ENCODE measurements around the gene LSM14B.
A peak's percentile ranks its signal among the peaks of the same experiment; 100 is the strongest.

Gene LSM14B

DNA sequence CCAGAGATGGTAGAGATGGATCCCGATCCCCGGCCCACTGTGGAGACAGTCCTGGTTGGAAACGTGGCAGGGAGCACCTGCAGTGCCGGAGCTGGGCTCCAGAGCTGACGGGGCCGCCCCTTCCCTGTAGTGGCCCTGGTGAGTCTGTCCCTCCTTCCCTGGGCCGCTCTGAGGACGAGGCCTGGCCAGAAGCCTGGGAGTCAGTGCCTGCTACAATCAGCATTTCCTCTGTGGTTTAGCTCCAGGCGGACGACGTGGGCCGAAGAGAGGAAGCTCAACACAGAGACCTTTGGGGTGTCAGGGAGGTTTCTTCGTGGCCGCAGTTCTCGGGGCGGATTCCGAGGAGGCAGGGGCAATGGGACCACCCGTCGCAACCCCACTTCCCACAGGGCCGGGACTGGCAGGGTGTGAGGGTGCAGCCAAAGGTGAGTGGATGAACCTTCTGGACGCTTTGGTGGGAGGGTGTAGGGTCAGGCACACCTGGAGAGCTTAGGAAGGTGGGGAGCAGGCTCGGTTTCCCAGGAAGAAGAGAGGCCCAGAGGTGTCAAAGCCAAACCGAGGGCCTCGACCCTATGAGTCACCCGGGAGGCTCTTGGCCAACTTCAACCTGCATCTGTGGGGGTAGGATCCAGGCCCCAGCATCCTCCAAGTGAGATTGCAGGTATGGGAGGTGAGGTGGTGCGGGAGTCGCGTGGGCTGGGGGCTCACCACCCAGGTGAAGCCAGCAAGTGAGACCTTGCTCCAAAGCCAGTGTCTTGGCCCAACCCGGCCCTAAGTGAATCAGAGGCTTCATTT is 11.0 kb downstream of the LSM14B start:
- no peak for DNase-seq

DNA sequence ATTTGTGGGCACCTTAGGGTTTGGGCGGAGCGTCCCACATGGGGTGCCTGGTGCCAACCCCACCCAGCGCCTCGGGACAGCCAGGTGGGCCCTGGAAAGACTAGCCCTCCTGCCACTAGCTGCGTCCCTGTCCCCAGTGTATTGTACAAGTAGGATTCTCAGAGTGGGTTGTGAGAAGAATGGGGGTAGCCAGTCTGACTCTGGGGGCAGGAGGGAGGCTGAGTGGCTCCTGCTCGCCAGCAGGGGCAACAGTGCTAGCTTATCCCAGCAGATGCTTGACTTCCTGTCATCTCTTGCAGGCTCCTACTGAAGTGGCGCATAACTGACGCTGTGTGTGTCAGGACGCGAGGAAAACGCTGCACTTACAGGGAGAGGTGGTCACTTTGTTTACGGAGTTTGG is 11.6 kb downstream of the LSM14B start:
- DNase-seq, result no peak

DNA sequence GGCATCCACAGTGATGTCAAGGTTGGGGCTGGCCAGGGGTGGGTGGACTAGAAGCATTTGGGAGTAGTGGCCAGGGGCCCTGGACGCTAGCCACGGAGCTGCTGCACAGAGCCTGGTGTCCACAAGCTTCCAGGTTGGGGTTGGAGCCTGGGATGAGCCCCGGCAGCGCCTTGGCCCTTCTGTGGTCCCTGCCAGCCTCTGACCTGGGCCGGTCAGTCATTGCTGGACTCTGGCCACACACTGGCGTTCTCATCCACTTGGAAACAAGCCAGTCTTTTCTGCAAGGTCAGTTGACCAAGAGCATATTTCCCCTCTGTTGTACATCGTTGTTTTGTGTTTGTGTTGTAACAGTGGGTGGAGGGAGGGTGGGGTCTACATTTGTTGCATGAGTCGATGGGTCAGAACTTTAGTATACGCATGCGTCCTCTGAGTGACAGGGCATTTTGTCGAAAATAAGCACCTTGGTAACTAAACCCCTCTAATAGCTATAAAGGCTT is 12.5 kb downstream of the LSM14B start:
- no peak for DNase-seq

DNA sequence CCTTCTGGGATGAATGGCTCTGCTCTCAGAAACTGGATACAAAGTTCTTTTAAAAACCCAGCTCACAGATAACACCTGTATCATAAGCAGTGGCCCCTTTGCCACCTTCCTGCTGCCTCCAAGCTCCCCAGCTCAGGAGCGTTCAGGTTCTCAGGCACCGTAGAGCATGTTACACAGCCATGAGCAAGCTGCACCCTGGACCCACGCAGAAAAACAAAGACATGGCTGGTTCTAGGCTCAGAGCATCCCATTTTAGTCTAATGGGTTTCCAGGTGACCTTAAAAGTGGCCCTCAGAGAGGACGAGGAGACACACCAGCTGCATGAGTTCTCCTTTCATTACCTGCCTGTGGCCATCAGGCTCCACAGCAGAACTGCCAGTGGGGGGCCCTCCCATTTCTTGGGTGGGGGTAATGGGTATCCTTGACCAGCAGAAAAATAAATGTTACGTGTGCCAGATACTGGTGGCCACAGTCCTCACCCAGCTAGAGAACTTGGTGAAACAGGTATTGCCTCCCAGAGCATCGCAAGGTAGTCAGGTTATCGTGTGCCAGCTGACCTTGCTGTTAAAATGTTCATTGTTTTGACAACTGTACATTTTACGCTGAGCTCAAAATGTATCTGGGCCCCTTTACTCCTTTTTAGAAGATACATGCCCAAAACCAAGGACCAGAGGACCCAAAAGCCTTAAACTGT is 13.4 kb downstream of the LSM14B start:
- DNase-seq, result no peak

DNA sequence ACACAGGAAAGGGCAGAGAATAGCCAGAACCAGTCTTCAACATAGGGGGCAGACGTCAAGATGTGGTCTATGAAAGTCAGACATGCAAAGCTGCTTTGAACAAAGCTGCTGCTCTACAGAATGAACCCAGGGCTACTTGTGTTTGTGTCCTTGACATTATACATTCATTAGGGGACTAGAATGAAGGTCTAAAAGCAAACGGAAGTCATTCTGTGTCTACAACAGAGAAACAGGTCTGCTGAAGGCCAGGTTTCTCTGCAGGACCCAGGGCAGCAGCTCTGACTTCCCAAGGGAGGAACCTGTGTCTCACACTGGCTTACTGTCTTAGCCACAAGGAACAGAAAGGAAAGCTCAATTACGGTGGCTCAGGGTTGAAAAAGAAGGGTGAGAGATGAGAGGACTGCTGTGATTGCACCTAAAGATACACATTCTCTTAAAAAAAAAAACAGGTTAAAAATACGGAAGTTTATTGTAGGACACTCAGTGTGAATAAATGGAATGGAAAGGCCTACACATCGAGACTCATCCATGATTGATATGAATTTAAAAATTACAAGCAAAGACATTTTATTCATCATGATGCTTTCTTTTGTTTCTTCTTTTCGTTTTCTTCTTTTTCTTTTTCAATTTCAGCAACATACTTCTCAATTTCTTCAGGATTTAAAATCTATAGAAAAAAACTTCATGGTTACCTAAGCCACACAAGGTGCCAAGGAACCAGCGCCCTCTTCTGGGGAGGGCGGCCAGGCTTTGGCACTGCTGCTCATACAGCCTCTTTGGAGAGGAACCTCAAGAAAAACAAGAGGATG is 14.2 kb downstream of the LSM14B start:
- DNase-seq, result peak; percentile 36

DNA sequence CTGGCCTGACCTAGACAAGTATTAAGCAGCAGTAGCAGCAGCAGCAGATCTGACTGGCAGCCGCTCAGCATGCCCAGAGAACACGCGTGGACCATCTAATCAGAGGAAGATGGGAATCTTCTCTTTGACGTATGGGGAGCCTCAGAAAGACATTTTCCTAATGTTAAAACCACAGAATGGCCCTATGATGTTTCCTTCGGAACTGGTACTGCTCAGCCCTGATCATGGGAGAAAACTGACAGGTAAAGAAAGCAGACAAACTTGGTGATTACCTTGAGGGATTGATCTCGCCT is 14.8 kb downstream of the LSM14B start:
- no peak for DNase-seq

DNA sequence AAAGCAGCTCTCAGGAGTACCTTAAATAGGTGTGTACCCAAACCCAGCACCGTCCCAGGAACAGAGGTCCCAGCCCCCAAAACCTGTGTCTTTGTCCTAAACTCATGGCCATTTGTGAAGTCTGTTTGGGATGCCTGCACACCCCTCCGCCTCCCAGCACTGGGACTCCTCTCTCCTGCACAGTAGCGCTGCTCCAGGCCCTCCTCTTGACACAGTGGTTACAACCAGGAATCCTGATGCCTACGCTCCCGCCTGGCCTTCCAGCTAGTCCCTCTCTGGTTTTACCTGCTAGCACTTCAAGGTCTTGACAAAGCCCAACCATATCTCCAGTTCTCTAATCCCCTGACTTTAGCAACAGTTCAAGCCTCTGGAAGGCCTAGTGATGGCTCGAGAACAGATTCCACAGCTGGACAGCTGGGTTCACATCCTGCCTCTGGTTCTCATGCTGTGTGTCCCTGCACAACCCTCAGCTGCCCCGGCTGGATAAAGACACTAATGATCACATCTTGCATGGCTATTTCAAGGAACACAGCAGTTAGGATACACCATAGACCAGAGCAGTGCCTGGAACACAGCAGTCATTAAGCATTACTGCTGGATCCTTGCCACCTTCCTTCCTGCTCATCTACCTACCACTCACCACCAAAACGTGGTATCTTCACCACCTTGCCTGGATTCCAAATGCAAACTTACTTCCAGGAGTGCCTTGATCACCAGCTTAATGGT is 15.4 kb downstream of the LSM14B start:
- DNase-seq, result no peak

DNA sequence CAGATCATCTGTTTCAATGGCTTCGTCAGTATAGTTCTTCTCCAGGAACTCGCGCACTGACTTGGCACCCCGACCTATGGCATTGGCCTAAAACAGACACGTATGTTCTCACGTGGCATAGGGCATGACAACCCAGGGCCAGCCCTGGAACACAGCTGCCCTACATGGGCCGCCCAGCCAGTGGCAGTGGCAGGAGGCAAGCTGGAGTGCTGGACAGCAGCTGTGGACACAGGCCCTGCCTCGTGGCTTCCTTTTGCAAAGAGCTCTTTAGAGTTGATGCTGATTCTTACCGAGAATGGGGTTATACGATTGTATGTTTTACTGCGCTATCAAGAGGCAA is 15.9 kb downstream of the LSM14B start:
- DNase-seq, result no peak

DNA sequence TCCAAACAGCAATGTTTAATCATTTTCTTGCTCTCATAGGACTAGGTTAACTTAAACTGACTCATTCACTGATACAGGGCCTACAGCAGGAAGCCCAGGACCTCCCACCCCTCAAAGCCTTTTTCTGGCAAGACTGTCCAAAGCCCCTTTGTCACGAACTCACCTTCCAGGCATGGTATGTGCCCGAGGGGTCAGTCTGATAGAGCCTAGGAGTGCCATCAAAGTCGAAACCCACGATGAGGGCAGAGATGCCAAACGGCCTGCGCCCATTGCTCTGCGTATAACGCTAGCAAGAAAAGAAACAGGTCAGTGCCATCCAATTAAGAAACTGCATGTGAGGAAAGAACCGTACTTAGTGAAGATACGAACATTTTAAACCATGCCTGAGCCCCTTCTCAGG is 16.6 kb downstream of the LSM14B start:
- no peak for DNase-seq

DNA sequence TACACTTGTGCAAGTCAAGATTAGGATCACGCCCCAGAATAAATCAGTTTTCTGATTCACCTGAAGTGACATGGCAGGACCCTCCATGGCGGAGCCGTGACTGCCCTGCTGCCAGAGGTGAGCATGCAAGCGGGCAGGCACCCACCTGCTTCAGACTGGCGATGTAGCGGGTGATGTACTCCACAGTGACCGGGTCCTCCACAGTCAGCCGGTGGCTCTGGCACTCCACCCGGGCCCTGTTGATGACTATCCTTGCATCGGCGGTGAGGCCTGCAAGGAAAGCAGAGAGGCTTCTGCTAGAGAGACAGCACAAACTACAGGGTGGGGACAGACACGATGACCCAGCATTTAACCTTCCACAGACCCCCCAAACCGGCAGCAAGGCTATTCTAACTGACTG is 17.4 kb downstream of the LSM14B start:
- no peak for DNase-seq

DNA sequence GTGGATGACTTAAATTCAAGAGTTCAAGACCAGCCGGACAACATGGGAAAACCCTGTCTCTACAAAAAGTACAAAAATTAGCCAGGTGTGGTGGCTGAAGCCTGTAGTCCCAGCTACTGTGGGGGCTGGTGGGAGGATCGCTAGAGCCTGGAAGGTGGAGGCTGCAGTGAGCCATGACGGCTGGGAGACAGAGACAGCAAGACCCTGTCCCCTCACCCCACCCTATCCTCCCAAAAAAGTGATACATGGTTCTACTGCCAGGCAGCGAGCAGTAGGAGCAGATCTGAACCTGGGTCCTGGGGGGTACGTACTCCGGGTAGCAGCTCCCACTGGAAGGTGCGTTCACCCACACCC is 18.7 kb downstream of the LSM14B start:
- no peak for DNase-seq

DNA sequence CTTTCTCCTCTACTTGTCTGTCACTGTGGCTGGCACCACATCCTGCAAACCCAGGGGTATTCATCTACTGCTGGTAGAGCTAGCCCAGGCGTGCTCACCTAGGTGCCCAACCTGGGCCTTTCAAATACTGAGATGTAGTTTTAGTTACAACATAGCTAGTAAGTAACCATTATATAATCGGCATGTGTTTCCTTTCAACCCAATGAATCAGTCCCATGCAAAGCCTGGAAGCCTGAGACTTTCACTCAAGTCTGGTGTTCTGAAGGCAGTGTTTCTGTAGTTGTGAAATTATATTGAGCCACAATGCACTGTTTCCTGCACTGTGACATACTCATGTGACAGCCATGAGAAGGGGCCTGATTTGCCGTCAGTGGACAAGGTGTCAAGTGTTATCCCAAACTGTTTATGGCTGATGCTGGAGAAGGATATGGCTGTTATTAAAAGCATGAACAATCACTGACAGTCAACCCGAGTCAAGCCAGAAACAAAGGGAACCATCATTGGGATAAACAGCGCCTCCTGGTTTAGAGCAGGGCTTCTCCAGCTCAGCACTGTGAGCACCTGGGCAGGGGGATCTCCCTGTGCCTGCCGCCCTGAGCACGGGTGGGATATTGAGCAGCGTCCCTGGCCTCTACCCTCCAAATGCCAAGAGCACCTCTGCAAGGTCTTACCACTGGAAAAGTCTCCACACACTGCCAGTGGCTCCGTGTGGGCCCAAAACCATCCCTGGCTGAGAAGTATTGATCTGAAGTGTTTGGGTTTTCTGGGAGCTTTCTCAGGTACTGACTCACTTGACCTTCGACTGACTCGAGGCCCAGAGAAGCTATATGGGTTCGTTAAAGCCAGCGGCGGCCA is 19.3 kb downstream of the LSM14B start:
- DNase-seq, result no peak

DNA sequence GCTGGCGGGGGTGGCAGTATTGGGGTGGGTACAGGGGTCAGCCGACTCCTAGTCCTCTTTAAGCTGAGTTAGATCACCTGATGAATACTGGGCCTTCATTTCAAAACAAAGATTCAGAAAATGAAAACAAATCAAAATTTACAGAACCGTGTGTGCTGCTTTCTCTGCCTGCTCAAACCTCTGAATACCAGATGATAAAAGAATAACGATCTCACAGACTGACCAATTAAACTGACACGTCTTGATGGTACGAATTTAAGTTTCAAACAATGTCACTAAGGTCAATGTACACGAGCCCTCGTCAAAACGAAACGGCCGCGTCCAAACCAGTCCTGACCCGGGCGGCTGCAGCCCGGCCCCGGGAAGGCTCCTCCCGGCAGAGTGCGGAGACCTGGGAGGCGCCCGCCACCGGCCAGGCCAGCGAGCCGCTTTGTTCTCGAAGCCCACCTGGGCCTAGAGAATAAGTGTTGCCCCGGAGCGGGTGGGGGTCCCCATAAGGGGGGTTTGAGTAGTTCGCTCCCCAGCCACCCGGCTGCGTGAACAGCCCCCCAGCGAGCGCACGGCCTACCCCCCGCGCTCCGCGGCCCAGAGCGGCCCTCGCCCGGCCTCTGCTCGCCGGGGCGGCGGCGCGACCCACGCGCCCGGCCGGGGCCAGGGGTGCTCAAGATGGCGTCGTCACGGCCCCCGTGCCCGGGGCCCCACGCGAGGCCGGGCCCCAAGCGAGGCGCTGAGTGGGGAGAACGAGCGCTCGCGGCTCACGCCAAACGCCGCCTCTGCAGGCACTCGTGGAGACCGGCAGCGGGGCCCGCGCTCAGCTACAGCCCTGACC is 20.2 kb downstream of the LSM14B start:
- DNase-seq, result no peak

DNA sequence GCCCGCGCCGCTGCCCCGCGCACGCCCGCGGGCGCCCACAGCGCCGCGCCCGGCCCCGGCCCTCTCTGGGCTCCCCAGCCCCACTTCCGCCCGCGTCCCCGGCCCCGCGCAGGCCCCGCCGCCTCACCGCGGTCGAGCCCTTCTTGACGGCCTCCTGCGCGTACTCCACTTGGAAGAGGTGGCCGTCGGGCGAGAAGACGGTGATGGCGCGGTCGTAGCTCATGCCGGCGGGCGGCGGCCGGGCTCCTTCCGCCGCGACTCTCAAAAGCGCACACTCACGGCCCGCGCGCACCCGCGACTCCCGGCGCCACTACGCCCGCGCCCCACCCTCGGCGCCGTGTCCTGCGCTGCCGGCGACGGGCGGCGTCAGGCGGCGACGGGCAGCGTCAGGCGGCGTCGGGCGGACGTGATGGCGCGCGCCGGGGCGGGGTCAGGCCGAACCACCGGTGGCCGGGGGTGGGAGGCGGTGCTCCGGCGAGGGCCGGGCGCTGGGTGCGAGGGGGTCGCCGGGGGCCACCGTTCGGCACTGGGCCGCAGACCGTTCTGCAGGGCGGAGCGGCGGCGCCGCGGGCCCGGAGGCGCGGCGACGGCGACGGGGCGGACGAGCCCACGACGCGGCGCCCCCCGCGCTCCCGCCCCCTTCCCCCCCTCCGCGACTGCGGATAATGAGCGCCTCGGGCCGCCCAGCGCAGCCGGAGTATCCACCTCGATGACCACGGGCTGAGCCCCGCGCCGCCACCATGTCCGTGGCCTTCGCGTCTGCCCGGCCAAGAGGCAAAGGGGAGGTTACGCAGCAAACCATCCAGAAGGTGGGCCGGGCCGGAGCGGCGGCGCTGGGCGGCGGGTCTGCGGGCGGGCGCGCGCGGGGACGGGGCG is 21.0 kb downstream of the LSM14B start, which contains the start of the genes PSMA7 and SS18L1:
TSS of gene PSMA7 (minus strand) at position 314 of the 876 bp plus-strand sequence. CDS start at position 223, 91 bp downstream.
TSS of gene SS18L1 (plus strand) at position 689 of the 876 bp plus-strand sequence. CDS start at position 741, 52 bp downstream.
- DNase-seq, result peak; percentile 80

DNA sequence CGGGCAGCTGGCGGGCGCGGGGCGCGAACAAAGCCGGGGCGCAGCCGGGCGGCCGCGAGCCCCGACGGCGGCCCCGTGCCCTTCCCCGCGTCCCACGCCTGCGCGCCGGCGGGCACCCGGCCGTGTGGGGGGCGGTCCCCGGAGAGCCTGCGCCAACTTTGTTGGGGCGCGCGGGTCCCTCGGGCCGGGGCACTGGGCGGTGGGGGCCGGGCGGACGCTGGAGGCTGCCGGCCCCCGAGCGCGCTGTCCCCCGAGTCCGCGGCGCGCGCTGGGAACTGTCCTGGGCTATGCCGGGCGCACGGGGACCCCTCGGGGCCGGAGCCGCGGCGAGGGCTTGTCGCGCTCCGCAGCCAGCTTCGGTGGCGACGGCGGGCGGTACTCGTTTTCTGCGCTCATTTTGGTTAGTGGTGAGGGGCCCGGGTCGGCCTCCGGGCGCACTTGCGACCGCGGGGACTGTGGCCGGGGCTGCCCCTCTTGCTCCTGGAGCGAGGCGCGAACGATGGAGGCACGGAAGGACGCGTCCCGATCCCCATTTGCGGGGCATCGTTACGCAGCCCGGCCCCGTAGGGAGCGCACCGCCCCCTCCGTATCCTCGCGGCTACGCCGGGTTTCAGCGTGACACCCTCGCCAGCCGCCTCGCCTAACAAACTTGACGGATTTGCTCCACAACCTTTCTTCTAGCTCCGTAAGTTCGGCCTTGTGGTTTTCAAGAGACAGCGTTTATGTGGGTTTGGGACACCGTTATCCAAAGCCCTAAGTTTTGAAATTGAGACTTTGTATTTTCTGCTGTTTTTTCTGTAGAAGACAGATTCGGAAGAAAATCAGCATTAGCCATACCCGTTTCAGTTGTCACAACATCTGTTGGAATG is 21.9 kb downstream of the LSM14B start:
- no peak for DNase-seq

DNA sequence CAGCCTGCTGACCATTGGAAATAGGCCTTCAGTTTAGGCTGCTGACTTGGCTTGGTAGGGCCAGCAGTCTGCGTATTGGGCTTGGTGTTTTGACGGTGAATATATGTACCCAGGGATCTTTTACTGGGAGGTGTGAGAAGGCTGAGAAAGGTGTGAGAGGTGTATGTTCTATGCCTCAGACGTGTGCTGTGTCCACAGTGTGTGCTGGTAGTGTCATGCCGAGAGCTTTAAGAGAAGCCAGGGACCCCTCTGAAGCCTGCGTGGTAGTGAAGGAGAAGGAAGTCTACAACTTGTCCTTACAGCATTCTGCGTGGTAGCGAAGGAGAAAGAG is 23.4 kb downstream of the LSM14B start:
- DNase-seq, result no peak

DNA sequence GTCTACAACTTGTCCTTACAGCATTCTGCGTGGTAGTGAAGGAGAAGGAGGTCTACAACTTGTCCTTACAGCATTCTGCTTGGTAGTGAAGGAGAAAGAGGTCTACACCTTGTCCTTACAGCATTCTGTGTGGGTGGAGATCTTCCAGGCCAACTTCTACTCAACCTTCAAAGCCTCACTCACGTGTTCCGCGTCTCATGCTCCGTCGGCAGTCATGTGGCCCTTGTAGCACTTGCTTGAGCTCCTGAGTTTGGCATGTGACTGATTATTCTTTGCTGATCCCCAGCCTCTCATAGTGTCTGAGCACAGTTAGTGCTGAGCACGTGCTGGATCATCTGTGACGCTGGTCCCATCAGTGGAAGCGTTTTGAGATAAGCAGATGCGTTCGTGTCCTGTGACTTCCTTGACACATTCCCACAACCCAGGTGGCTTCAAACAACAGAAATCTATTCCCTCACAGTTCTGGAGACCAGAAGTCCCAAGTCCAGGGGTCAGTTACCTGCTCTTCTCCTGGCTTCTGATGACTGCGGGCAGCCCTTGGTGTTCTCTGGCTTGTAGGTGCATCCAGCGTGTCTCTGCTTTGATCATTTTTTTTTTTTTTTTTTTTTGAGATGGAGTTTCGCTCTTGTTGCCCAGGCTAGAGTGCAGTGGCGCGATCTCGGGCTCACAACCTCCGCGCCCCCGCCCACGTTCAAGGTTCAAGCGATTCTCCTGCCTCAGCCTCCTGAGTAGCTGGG is 23.9 kb downstream of the LSM14B start:
- no peak for DNase-seq

DNA sequence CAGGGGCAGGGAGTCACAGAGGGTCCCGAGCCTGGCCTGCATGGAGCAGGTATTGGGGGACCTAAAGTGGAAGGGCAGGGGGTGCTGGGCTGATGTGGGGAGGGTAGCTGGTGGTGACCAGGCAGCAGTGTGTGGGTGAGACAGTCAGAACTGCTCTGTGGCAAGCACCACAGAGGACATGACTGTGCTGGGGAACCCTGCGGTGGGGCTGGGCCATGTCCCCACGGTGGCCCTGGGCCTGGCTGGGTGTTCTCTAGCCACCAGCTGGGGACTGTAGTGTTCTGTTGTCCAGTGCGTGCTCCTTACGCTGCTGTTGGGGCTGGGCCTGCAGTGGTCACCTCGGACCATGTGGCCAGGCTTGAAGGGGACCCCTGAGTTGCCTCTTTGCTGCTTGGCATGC is 24.9 kb downstream of the LSM14B start:
- DNase-seq, result no peak
